Measurements from ENCODE around the gene ERRFI1.
"Not testable (repeated sequence)": the region's sequence is repeated elsewhere in the genome, so short reads cannot be mapped to it uniquely, and the experiment has no call there.

ERRFI1 gene

GRCh38 chr1:7963841-7964240 lies 62.3 kb downstream of the ERRFI1 start:
- DNase-seq = not testable (repeated sequence)

DNA sequence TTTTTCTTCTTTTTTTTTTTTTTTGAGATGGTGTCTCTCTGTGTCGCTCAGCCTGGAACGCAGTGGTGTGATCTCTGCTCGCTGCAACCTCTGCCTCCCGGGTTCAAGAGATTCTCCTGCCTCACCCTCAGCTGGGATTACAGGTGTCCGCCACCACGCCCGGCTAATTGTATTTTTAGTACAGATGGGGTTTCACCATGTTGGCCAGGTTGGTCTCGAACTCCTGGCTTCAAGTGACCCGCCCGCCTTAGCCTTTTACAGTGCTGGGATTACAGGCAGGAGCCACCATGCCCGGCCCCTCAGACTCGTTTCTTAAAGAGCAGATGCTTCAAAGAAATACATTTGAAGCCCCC lies 62.8 kb downstream of the ERRFI1 start:
- not testable (repeated sequence) for DNase-seq

DNA sequence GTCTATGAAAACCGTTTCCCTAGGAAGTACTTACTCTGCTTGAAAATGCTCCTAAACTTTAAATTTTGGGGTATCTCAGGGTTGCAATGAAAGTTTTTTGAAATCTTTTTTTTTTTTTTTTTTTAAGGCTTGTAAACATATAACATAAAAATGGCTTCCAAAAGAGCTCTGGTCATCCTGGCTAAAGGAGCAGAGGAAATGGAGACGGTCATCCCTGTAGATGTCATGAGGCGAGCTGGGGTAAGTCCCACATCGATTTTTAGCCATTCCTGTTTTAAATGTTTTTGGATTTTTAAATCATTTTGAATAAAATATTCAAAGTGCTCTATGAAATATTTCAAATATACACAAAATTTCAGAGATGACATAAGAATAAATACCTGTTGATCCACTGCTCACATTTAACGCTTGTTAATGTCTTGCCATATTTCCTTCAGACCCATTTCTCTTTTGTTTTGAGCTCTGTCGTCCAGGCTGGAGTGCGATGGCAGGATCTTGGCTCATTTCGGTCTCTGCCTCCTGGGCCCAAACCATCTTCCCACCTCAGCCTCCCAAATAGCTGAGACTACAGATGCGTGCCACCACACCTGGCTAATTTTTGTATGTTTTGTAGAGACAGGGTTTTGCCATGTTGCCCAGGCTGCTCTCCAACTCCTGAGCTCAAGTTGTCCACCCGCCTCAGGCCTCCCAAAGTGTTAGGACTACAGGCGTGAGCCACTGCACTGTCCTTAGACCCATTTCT lies 63.3 kb downstream of the ERRFI1 start:
- DNase-seq = no peak

DNA sequence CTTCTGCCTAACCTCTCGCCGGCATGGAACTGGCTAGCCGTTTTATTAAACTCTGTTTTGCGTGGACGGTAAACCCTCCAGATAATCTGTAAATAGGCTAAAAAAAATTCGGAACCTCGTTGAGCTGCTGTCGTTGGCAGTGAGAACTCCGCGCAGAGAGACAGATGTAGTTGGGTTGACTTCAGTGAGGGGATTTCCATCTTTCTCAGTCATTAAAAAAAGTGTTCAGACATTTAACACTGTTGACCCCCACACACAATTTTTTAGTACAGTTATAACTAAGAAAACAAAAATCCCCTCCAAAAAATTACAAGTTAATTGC lies 64.1 kb downstream of the ERRFI1 start:
- DNase-seq = no peak

Measured in EL (cell line).